ENCODE data around the gene MAGOH.
A peak's percentile ranks its signal among the peaks of the same experiment; 100 is the strongest.
"Not testable (repeated sequence)": the region's sequence is repeated elsewhere in the genome, so short reads cannot be mapped to it uniquely, and the experiment has no call there.

MAGOH gene

GRCh38 chr1:53238197-53239155 is at the start of gene MAGOH:
Gene MAGOH, minus strand, starts transcription at chr1:53238518. Its CDS starts 70 bp downstream, at chr1:53238448.
- H3K4me1 Mint-ChIP-seq (ENCODE audit: low read depth), result peaks cover 29% of the 10 kb centered on the region
- peak; percentile 98 for DNase-seq
- no peaks in the 10 kb centered on the region for H3K9me3 Mint-ChIP-seq
- no peaks in the 10 kb centered on the region for H3K27me3 Mint-ChIP-seq
- H3K36me3 Mint-ChIP-seq (ENCODE audit: low read depth), result peaks cover 45% of the 10 kb centered on the region
- H3K27ac Mint-ChIP-seq, result peak within 1 kb of the TSS; percentile 97
- peak within 1 kb of the TSS; percentile 98 for H3K4me3 Mint-ChIP-seq

- Mint-ChIP-seq H3K4me3 (no peak overlapping the region), H3K27ac (peak overlapping the region; percentile 4), H3K4me1 (ENCODE audit: low read depth) (peaks cover 4% of the 10 kb centered on the region), H3K9me3 (no peaks in the 10 kb centered on the region), H3K36me3 (ENCODE audit: low read depth) (peaks cover 81% of the 10 kb centered on the region), H3K27me3 (no peaks in the 10 kb centered on the region)
- DNase-seq, result no peak
Measured at GRCh38 chr1:53286955-53287354, 48.6 kb upstream of the MAGOH start.

GRCh38 chr1:53285969-53286760 is 47.8 kb upstream of the MAGOH start:
- Mint-ChIP-seq H3K27me3 (no peaks in the 10 kb centered on the region), H3K36me3 (ENCODE audit: low read depth) (peaks cover 81% of the 10 kb centered on the region), H3K27ac (no peak overlapping the region), H3K4me3 (no peak overlapping the region), H3K9me3 (no peaks in the 10 kb centered on the region), H3K4me1 (ENCODE audit: low read depth) (peaks cover 4% of the 10 kb centered on the region)
- no peak for DNase-seq

- no peak for DNase-seq
- no peaks in the 10 kb centered on the region for H3K9me3 Mint-ChIP-seq
Measured at GRCh38 chr1:53285546-53285945, 47.2 kb upstream of the MAGOH start.

GRCh38 chr1:53284224-53285020 is 46.1 kb upstream of the MAGOH start:
- Mint-ChIP-seq H3K4me1 (ENCODE audit: low read depth) (peaks cover 4% of the 10 kb centered on the region), H3K27ac (peak overlapping the region; percentile 22)
- DNase-seq, result no peak

More at GRCh38 chr1:53285546-53285945, 47.2 kb upstream of the MAGOH start:
- Mint-ChIP-seq H3K4me1 (ENCODE audit: low read depth) (peaks cover 4% of the 10 kb centered on the region), H3K27me3 (no peaks in the 10 kb centered on the region), H3K36me3 (ENCODE audit: low read depth) (peaks cover 81% of the 10 kb centered on the region), H3K27ac (no peak overlapping the region), H3K4me3 (no peak overlapping the region)

GRCh38 chr1:53283156-53283555 is 44.8 kb upstream of the MAGOH start:
- not testable (repeated sequence) for DNase-seq; H3K27ac Mint-ChIP-seq; H3K4me1 Mint-ChIP-seq (ENCODE audit: low read depth); H3K27me3 Mint-ChIP-seq; H3K9me3 Mint-ChIP-seq; H3K4me3 Mint-ChIP-seq
- H3K36me3 Mint-ChIP-seq (ENCODE audit: low read depth), result peaks cover 77% of the 10 kb centered on the region

More at GRCh38 chr1:53284224-53285020, 46.1 kb upstream of the MAGOH start:
- Mint-ChIP-seq H3K4me3 (no peak overlapping the region), H3K36me3 (ENCODE audit: low read depth) (peaks cover 80% of the 10 kb centered on the region), H3K9me3 (no peaks in the 10 kb centered on the region), H3K27me3 (no peaks in the 10 kb centered on the region)

- H3K4me3 Mint-ChIP-seq, result no peak overlapping the region
- H3K27me3 Mint-ChIP-seq, result no peaks in the 10 kb centered on the region
- no peaks in the 10 kb centered on the region for H3K9me3 Mint-ChIP-seq
- no peaks in the 10 kb centered on the region for H3K4me1 Mint-ChIP-seq (ENCODE audit: low read depth)
- DNase-seq, result no peak
- H3K27ac Mint-ChIP-seq, result no peak overlapping the region
- H3K36me3 Mint-ChIP-seq (ENCODE audit: low read depth), result peaks cover 76% of the 10 kb centered on the region
Measured at GRCh38 chr1:53281133-53281532, 42.8 kb upstream of the MAGOH start.

- Mint-ChIP-seq H3K27ac (peak overlapping the region; percentile 47), H3K4me3 (no peak overlapping the region), H3K36me3 (ENCODE audit: low read depth) (peaks cover 77% of the 10 kb centered on the region), H3K9me3 (no peaks in the 10 kb centered on the region), H3K27me3 (no peaks in the 10 kb centered on the region), H3K4me1 (ENCODE audit: low read depth) (no peaks in the 10 kb centered on the region)
- DNase-seq, result no peak
Measured at GRCh38 chr1:53280496-53280895, 42.2 kb upstream of the MAGOH start.

- H3K36me3 Mint-ChIP-seq (ENCODE audit: low read depth), result peaks cover 77% of the 10 kb centered on the region
Measured at GRCh38 chr1:53279296-53280200, 41.2 kb upstream of the MAGOH start.

GRCh38 chr1:53278298-53278725 is 40.0 kb upstream of the MAGOH start:
- Mint-ChIP-seq H3K9me3 (no peaks in the 10 kb centered on the region), H3K27ac (peak overlapping the region; percentile 81), H3K4me3 (no peak overlapping the region), H3K36me3 (ENCODE audit: low read depth) (peaks cover 84% of the 10 kb centered on the region), H3K27me3 (no peaks in the 10 kb centered on the region), H3K4me1 (ENCODE audit: low read depth) (no peaks in the 10 kb centered on the region)
- peak; percentile 84 for DNase-seq

More at GRCh38 chr1:53279296-53280200, 41.2 kb upstream of the MAGOH start:
- H3K27ac Mint-ChIP-seq, result peak overlapping the region; percentile 14
- no peaks in the 10 kb centered on the region for H3K9me3 Mint-ChIP-seq
- H3K27me3 Mint-ChIP-seq, result no peaks in the 10 kb centered on the region
- H3K4me3 Mint-ChIP-seq, result no peak overlapping the region
- H3K4me1 Mint-ChIP-seq (ENCODE audit: low read depth), result no peaks in the 10 kb centered on the region
- DNase-seq, result no peak

GRCh38 chr1:53277326-53277725 is 39.0 kb upstream of the MAGOH start:
- Mint-ChIP-seq H3K27ac (no peak overlapping the region), H3K9me3 (no peaks in the 10 kb centered on the region), H3K36me3 (ENCODE audit: low read depth) (peaks cover 91% of the 10 kb centered on the region), H3K4me3 (no peak overlapping the region), H3K4me1 (ENCODE audit: low read depth) (no peaks in the 10 kb centered on the region), H3K27me3 (no peaks in the 10 kb centered on the region)
- DNase-seq, result no peak

- H3K9me3 Mint-ChIP-seq, result no peaks in the 10 kb centered on the region
- no peak for DNase-seq
- peaks cover 91% of the 10 kb centered on the region for H3K36me3 Mint-ChIP-seq (ENCODE audit: low read depth)
- H3K27me3 Mint-ChIP-seq, result no peaks in the 10 kb centered on the region
- no peaks in the 10 kb centered on the region for H3K4me1 Mint-ChIP-seq (ENCODE audit: low read depth)
- H3K27ac Mint-ChIP-seq, result no peak overlapping the region
- H3K4me3 Mint-ChIP-seq, result no peak overlapping the region
Measured at GRCh38 chr1:53276902-53277281, 38.6 kb upstream of the MAGOH start.

GRCh38 chr1:53276153-53276901 is 38.0 kb upstream of the MAGOH start:
- no peaks in the 10 kb centered on the region for H3K9me3 Mint-ChIP-seq
- peaks cover 91% of the 10 kb centered on the region for H3K36me3 Mint-ChIP-seq (ENCODE audit: low read depth)
- no peaks in the 10 kb centered on the region for H3K4me1 Mint-ChIP-seq (ENCODE audit: low read depth)
- H3K27me3 Mint-ChIP-seq, result no peaks in the 10 kb centered on the region
- DNase-seq, result no peak
- H3K27ac Mint-ChIP-seq, result no peak overlapping the region
- H3K4me3 Mint-ChIP-seq, result no peak overlapping the region
